CD4-positive, alpha-beta T cell treated with Interleukin-6 at 100 ng/mL for 8 hours (primary cell): ENCODE results near the gene NFE2L3.
"Not testable (repeated sequence)": the region's sequence is repeated elsewhere in the genome, so short reads cannot be mapped to it uniquely, and the experiment has no call there.

Experiments used
- DNase-seq: peaks from one replicate; pipeline ENCODE4 v3.0.0-alpha.2; 2020; ENCODE audit warnings: mixed read lengths, low spot score

NFE2L3 gene, protein sequence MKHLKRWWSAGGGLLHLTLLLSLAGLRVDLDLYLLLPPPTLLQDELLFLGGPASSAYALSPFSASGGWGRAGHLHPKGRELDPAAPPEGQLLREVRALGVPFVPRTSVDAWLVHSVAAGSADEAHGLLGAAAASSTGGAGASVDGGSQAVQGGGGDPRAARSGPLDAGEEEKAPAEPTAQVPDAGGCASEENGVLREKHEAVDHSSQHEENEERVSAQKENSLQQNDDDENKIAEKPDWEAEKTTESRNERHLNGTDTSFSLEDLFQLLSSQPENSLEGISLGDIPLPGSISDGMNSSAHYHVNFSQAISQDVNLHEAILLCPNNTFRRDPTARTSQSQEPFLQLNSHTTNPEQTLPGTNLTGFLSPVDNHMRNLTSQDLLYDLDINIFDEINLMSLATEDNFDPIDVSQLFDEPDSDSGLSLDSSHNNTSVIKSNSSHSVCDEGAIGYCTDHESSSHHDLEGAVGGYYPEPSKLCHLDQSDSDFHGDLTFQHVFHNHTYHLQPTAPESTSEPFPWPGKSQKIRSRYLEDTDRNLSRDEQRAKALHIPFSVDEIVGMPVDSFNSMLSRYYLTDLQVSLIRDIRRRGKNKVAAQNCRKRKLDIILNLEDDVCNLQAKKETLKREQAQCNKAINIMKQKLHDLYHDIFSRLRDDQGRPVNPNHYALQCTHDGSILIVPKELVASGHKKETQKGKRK

DNA sequence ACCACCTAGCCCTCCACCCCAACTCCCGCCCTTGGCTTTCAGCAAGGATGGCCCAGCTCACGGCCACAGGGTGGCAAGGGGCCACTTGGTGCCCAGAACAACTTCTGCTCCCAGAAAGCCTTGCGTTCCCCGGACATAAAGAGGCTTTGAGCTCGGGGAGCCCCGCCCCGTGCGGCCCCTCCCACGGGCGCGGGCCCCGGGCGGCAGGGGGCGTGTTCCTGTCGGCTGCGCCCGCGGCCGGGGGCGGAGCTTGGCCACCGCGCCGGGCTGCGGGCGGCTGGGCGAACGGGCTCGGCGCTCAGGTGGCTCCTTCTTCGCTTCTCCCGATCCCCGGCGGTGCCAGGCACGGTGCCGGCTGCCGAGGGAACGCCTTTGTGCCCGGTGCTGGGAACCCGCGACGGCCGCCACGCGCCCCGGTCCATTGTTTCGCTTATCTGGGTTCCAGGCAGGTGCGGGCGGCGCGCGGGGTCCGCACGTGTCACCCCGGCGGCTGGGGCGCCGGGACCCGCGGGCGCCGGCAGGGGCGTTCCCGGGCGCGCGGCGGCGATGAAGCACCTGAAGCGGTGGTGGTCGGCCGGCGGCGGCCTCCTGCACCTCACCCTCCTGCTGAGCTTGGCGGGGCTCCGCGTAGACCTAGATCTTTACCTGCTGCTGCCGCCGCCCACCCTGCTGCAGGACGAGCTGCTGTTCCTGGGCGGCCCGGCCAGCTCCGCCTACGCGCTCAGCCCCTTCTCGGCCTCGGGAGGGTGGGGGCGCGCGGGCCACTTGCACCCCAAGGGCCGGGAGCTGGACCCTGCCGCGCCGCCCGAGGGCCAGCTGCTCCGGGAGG is at the start of gene NFE2L3:
Gene NFE2L3 (plus strand): TSS at position 246 of the 829 bp plus-strand sequence. CDS start 301 bp downstream, at position 547.
- peak; percentile 82 for DNase-seq

DNA sequence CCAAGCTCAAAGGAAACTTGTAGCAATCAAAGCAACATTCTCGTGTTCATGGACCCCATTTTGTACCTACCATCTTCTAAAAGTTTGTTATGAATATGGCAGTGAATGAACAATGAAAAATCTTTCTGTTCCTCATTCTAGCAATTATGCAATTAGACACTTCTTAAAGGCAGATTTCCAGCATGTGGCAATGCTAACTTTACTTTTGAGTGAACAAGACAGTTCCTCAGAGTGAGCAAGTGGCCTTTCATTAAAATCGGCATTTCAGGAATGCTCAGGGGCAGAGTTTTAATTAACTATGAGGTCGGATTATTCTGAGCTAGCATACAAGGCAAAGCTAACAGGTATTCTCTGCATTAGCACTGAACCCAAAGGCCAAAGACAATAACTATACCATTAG is 48.4 kb upstream of the NFE2L3 start:
- no peak for DNase-seq

DNA sequence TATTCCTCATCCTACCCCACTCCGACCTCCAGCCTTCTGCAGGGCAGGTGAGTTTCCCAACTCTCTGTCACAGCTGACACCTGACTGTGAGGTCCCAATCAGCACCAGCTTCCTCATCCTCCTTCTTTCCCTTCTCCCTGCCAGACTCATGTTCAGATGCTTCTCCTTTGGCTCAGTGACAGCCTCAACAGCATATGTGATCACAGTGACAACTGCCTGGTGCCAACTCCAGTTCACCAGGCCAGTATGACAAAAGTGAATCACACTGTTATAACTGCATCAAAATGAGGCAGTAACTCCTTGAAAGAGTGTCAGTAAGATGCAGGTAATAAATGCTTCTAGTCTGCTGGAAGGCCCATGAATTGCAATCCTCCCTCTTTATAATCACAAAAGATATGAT is 46.8 kb upstream of the NFE2L3 start:
- no peak for DNase-seq

DNA sequence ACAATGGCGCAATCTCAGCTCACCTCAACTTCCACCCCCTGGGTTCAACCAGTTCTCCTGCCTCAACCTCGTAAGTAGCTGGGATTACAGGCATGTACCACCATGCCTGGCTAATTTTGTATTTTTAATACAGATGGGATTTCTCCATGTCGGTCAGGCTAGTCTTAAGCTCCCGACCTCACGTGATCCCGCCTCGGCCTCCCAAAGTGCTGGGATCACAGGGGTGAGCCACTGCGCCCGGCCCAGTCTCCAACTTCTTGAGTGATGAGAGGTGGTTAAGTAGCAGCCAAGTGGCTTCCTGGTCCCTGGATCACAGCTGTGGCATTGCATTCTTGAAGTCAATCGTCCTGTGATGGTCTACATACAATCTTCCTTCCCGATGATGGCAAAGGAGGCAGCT is 46.1 kb upstream of the NFE2L3 start:
- DNase-seq = no peak

DNA sequence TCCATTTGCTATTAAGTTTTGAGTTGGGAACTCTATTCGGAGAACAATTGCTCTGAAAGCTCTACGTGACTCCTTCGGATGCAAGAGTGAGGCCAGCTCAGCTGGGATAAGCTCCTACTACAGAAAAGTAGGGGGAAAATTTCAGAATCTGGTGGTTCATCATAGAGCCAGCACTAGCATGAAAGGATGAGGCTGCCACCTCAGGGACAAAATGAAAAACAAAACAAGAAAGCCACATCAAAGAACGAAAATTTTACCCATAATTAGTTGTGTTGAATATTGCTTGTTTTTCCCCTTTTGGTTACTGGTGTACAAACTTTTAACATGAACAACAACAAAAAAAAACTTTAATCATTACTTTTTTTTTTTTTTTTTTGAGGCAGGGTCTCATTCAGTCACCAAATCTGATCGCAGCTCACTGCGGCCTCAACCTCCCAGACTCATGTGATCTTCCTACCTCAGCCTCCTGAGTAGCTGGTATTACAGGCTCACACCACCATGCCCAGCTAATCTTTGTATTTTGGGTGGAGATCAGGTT is 39.7 kb upstream of the NFE2L3 start:
- no peak for DNase-seq

DNA sequence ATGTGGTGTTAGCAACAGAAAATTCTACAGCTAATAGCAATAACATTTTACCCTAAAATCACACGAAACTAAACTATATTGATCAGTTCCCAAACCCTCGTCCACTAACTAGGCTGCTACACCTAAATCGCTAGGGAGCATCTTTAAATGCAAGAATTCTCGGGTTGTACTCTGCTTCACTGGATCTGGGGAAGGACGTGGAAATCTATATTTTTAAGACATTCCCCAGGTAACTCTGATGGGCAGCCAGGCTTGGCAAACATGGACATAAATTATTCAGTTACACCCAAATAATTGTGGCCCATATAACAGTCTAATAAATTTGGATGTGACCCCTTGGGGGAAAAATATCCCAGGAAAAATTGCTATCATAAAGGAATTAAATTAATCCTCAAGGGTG is 36.3 kb upstream of the NFE2L3 start:
- DNase-seq = no peak

DNA sequence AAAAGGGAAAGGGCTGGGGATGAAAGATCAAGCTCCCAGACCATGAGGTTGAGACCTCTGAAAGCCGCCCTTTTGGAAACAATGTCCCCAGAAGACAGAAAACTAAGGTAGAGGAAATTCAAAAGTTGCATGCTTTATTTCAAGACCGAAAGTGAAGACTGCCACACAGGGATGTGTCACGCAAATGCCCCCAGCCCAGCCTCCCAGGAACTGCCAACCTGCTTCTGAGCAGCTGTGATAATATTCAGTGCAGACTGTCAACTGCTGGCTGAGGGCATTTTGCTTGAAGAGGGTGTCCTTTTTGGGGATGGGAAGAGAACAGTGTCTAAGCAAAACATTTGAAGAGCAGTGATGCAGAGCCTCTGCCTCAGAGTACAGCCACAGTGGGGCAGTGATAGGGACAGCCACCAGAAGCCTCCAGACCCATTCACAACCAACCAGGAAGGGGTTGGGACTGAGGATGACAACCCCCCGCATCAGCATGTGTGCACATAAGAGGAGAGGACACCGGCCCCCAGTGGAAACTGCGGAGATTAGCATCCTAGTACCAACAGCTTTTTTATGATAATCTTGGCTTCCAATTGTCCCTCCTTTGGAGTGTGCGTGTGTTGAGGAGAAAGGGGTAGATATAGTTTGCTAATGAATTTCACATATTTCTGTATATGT is 34.7 kb upstream of the NFE2L3 start:
- DNase-seq = no peak

DNA sequence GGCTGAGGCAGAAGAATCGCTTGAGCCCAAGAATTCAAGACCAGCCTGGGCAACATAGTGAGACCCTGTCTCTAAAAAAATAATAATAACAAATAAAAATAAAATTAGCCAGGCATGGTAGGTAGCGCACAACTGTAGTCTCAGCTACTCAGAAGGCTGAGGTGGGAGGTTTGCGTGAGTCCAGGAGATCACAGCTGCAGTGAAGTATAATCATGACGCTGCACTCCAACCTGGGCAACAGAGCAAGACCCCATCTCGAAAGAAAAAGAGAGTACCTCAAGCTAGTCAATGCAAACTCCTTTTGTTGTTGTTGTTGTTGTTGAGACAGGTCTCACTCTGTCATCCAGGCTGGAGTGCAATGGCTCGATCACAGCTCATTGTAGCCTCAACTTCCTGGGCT is 34.0 kb upstream of the NFE2L3 start:
- no peak for DNase-seq

DNA sequence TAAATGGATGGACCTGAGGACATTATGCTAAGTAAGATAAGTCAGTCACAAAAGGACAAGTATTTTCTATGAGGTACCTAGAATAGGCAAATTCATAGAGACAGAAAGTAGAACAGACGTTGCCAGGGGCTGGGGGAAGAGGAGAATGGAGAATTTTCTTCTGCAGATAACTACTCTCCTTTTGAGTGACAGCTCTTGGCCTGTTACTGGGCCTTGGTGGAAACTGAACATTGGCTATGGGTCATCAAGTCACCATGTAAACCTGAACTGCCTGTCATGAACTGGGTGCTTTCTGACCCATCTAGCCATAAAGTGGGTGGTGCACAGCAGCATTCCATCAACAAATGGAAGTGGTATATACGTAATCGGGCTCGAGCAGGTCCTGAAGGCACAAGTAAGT is 29.3 kb upstream of the NFE2L3 start:
- DNase-seq = no peak

DNA sequence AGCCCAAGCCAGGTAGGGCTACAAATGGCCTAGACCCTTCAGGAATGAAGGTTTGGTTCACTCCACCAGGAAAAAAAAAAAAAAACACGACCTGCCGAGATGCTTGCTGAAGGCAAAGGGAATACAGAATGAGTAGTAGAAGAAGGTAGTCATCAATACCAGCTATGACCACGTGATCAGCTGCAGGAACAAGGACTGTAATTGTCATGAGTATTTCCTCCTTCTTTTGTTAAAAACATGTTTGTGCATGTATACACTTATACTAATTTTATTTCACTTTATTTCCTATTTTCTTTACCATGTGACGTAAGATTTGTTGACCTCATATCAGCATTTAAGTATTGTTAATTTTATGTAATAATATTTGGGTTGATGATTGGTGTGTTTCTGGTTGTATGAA is 27.2 kb upstream of the NFE2L3 start:
- DNase-seq = not testable (repeated sequence)

DNA sequence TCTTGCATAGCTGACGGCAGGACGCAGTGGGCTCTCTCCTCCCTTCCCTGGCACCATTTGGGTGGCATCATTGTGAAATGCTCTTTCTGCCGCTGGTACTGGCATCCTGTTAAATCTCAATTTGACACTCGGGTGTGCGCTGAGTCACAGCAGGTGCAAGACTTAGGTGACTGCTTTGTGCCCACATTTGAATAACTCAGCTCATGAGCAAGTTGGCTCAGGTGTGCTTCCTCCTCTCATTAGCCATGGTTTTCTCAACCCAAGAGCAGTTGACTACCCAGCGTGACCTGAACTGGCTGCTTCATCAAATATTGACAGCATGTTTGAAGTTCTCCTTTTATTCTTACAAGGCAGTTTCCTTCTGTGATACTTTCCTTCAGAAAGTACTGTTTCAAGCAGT is 24.6 kb upstream of the NFE2L3 start:
- no peak for DNase-seq

DNA sequence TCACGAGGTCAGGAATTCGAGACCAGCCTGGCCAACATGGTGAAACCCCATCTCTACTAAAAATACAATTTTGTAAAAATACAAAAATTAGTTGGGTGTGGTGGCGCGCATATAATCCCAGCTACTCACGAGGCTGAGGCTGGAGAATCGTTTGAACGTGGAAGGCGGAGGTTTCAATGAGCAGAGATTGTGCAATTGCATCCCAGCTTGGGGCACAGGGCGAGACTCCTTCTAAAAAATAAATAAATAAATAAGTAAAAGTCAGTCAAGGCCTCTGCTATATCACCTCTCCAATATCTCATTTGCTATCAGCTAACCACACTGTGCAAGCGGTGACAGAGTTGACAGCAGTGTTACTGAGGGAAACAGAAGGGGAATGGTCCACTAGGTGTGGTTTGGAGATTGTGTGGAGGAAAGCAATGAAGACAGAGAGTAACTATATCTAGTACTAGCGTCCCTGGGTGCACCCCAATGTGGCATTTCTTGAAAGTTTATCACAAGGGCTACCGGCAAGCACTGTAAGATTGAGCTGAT is 20.9 kb upstream of the NFE2L3 start:
- DNase-seq = no peak

DNA sequence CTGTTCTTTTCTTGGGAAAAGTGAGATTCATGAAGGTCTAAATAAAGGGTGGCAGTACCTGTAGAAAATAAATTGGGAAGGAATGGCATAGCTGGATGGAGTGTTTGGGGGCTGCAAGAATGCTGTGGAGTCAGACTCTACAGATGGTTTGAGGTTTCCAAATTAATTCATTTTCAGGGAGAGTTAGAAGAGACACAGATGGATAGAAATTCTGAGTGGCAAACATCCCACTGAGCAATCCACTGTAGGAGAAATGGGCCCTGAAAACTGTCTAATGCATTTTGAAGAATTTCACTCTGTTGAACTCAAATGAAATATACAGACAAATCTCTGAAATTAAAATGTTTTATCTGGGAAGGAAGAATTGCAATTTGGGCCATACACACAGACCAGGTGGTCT is 16.9 kb upstream of the NFE2L3 start:
- no peak for DNase-seq

DNA sequence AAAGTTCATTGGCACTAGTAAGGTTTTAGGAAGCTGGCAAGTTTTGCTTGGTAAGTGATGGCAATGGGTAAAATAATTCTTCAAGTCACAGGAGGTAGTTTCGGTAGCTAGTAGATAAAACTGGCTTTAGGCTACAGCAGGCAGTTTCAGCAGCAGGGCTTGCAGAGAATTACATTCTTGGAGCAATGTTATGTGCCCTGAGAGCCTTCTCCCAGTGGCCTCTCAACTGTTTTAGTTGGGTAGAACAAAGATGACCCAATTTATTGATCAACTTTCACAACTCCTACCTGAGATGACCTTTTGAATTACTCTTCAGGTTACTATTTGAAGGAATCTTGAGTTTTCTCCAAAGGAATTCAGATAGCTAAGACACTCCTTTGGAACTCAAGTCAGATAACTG is 16.4 kb upstream of the NFE2L3 start:
- DNase-seq = no peak

DNA sequence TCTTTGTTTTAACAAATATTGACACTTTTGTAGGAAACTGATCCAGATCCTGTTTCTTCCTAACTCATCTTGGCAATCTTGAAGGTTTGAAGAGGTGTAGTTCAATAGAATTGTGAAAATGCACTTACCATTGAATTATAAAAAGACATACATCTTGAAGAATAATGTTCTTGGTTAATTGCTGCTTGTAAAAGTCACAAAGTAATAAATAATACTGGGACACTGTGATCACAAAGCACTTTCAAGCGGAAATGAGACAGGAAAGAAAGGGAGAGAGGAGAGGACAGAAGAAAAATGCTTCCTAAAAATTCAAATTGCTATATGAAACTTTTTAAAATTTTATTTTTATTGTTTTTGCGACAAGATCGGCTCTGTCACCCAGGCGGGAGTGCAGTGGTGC is 15.2 kb upstream of the NFE2L3 start:
- no peak for DNase-seq

DNA sequence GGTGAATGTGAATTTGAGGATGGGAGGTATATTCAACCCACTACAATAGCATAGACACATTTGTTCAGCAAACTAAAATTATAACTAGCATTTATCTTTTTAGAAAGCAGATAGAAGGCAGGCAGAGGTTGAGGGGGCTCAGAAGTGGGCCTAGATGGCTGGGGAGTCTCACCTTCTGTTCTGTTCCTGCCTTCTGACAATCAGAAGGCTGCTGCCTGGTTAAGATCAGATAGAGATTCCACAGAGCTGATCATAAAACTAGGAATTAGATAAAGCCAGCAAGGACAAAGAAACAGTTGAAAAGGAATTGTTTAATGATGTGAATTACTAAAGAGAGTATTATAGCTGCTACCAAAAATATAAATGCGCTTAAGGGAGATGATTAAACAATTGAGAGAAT is 11.6 kb upstream of the NFE2L3 start:
- no peak for DNase-seq

DNA sequence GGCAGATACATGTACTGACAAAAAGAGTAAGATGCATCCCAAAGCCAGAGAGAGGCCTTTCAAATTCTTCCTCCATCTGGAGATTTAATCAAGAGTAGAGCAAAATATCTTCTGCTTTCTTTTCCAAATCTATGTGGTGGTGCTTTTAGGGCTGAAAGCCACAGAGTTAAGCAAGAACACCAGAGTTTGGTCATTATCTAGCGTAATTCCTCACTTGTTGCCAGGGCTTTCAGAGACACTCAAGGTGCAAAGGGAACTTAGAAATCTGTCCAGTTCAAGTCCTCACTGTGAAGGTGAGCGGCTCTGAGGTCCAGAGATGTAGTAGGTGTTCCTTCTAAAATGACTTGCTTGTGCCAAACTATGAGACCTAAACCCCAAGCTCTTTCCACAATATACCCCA is 10.9 kb upstream of the NFE2L3 start:
- no peak for DNase-seq

DNA sequence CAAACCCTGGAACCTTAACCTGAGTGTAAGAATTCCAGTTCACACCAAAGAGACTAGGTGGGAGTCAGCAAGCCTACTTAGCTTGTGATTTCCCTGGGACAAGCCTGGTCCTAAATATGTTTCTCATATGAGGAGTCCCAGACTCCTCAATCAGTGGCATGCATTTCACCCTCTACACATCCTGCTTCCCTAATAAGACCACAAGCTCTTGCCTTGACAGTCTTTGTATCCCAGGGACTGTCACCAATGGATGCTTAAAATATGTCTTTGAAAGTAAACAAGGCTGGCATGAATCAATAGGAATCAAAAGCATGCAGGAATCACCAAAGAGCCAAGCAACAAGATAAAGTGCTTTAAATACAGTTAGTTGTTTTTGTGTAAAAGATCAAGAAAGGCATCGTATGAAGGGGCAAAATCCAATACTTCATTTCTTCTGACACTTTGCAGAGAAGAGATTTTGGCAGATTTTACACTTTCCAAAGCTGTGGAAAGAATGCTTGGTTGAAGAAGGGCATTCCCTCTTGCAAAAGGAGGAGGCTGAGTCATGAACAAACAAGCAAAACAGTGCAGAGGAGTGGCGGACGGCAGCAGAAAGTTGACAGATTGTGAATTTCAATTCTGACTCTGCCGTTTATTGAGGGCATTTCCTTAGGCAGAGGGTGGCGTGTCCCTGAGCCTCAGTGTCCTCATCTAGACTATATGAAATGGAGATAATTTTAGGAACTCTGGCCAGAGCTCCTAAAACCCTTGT is 8.5 kb upstream of the NFE2L3 start:
- no peak for DNase-seq

DNA sequence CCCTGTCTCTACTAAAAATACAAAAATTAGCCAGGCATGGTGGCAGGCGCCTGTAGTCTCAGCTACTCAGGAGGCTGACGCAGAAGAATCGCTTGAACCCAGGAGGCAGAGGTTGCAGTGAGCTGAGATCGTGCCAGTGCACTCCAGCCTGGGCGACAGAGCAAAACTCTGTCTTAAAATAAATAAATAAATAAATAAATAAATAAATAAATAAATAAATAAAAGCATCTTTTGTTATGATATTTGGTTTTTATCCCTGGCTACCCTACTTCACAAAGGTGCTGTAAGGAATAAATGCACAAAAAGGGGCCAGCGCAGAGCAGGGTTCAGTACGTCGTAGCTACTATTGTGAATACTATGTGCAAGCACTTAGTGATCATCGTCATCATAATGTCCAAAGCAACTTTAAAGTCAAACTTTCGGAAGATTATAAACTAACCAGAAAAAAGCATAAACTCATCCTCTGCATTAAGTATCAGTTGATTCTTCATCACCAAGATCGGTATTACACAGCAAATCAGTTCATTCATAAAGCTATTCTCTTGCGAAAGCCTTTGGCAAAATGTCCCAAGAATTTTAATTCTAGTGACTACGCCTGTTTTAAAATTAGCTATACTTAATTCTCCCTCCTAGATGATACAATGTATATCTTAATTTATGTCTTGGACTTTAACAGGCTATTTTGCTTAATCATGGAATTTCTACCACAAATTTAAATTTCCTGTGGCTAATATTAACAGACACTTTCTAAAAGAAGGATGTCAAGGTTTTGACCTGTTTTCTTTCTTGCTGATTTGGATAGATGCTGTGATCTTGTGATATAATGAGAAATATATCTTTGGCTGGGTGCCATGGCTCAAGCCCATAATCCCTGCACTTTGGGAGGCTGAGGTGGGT is 7.6 kb upstream of the NFE2L3 start:
- DNase-seq = no peak

DNA sequence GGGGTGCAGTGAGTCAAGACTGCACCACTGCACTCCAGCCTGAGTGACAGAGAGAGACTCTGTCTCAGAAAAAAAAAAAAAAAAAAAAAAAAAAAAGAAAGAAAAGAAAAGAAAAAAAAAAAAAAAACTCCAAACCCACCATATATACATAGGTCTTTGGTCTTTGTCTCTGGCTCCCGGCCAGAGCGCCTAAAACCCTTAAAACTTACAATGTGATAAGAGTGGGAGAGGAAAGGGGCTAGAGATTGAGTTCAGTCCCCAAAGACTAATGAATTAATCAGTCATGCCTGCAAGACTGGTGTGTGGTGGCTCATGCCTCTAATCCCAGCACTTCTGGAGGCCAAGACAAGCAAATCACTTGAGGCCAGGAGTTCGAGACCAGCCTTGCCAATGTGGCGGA is 6.8 kb upstream of the NFE2L3 start:
- DNase-seq = no peak
